ENCODE measurements around the gene LRRC36. TPM values are rescaled to one million over a fixed set of nuclear protein-coding genes. Genes with fewer than 3 reads are reported as not detected.
"Not testable (repeated sequence)": the region's sequence is repeated elsewhere in the genome, so short reads cannot be mapped to it uniquely, and the experiment has no call there.

Gene LRRC36
- total RNA-seq, 3 donors from 2014 or later: 0.90 to 1.5 TPM; not detected in 1

GRCh38 chr16:67372664-67373063 is 46.0 kb downstream of the LRRC36 start:
- Histone ChIP-seq H3K9me3 (no peaks in the 10 kb centered on the region), H3K4me3 (no peak overlapping the region), H3K4me1 (ENCODE audit: low read depth) (no peaks in the 10 kb centered on the region), H3K36me3 (ENCODE audit: low read depth) (no peaks in the 10 kb centered on the region)
- ATAC-seq: no peak
- no peak for TF ChIP-seq CTCF (IDR thresholded peaks at IDR 0.05)
- no peak for DNase-seq
- intact Hi-C loops (cut with DNase I, micrococcal nuclease): no loop called here

- DNase-seq; H3K9me3 ChIP-seq; H3K4me1 ChIP-seq (ENCODE audit: low read depth); intact Hi-C loops (cut with DNase I, micrococcal nuclease); ATAC-seq; H3K4me3 ChIP-seq; H3K36me3 ChIP-seq (ENCODE audit: low read depth): not testable (repeated sequence)
Observed at GRCh38 chr16:67376012-67376411, 49.4 kb downstream of the LRRC36 start.

GRCh38 chr16:67378642-67379041 is 52.0 kb downstream of the LRRC36 start:
- ATAC-seq (no peak), DNase-seq (no peak)
- no peak for TF ChIP-seq CTCF (IDR thresholded peaks at IDR 0.05)
- Histone ChIP-seq H3K4me1 (ENCODE audit: low read depth) (no peaks in the 10 kb centered on the region), H3K4me3 (no peak overlapping the region), H3K36me3 (ENCODE audit: low read depth) (no peaks in the 10 kb centered on the region), H3K9me3 (no peaks in the 10 kb centered on the region)
- intact Hi-C loops (cut with DNase I, micrococcal nuclease): no loop called here

- H3K4me3 ChIP-seq: no peak overlapping the region
- TF ChIP-seq CTCF (IDR thresholded peaks at IDR 0.05): no peak
- DNase-seq: no peak
- no peaks in the 10 kb centered on the region for H3K9me3 ChIP-seq
- no peaks in the 10 kb centered on the region for H3K36me3 ChIP-seq (ENCODE audit: low read depth)
- no peak for ATAC-seq
- intact Hi-C loops (cut with DNase I, micrococcal nuclease): no loop called here
- no peaks in the 10 kb centered on the region for H3K4me1 ChIP-seq (ENCODE audit: low read depth)
Observed at GRCh38 chr16:67383284-67383683, 56.7 kb downstream of the LRRC36 start.

- no peak for TF ChIP-seq CTCF (IDR thresholded peaks at IDR 0.05)
- Histone ChIP-seq H3K4me3 (no peak overlapping the region), H3K4me1 (ENCODE audit: low read depth) (no peaks in the 10 kb centered on the region), H3K36me3 (ENCODE audit: low read depth) (no peaks in the 10 kb centered on the region), H3K9me3 (no peaks in the 10 kb centered on the region)
- intact Hi-C loops (cut with DNase I, micrococcal nuclease): no loop called here
- DNase-seq: no peak
- ATAC-seq: no peak
Observed at GRCh38 chr16:67384778-67385510, 58.3 kb downstream of the LRRC36 start.

GRCh38 chr16:67386861-67387455 is 60.3 kb downstream of the LRRC36 start:
- H3K9me3 ChIP-seq: no peaks in the 10 kb centered on the region
- intact Hi-C loops (cut with DNase I, micrococcal nuclease): no loop called here
- H3K4me3 ChIP-seq: no peak overlapping the region
- DNase-seq: no peak
- H3K36me3 ChIP-seq (ENCODE audit: low read depth): no peaks in the 10 kb centered on the region
- no peak for TF ChIP-seq CTCF (IDR thresholded peaks at IDR 0.05)
- H3K4me1 ChIP-seq (ENCODE audit: low read depth): no peaks in the 10 kb centered on the region
- no peak for ATAC-seq
